HG03108 (cell line): ENCODE measurements around the gene TNS3.

Source experiments
- ATAC-seq: cut with Tn5 transposase; IDR thresholded peaks from one replicate; pipeline ENCODE4 v1.9.1; 2021; ENCODE audit warnings: moderate library complexity; ENCODE audit not compliant: unreplicated experiment

TNS3 gene

GRCh38 chr7:47508389-47509380 lies 73.2 kb downstream of the TNS3 start:
- no peak for ATAC-seq

GRCh38 chr7:47507522-47507921 lies 74.4 kb downstream of the TNS3 start:
- no peak for ATAC-seq

- ATAC-seq = no peak
These were observed 75.2 kb downstream of the TNS3 start for GRCh38 chr7:47506382-47507339.

- ATAC-seq = no peak
These were observed 76.5 kb downstream of the TNS3 start for GRCh38 chr7:47505312-47506007.

GRCh38 chr7:47504551-47505311 lies 77.2 kb downstream of the TNS3 start:
- no peak for ATAC-seq

- no peak for ATAC-seq
These were observed 78.6 kb downstream of the TNS3 start for GRCh38 chr7:47503281-47503680.

- ATAC-seq = no peak
These were observed 79.6 kb downstream of the TNS3 start for GRCh38 chr7:47502240-47502877.

- ATAC-seq = no peak
These were observed 80.5 kb downstream of the TNS3 start for GRCh38 chr7:47501406-47501805.

GRCh38 chr7:47500103-47500563 lies 81.8 kb downstream of the TNS3 start:
- no peak for ATAC-seq

- no peak for ATAC-seq
These were observed 83.5 kb downstream of the TNS3 start for GRCh38 chr7:47498229-47499056.

GRCh38 chr7:47497367-47498096 lies 84.4 kb downstream of the TNS3 start:
- peak; percentile 86 for ATAC-seq

- ATAC-seq = no peak
These were observed 85.2 kb downstream of the TNS3 start for GRCh38 chr7:47496666-47497065.

GRCh38 chr7:47496056-47496665 lies 85.8 kb downstream of the TNS3 start:
- no peak for ATAC-seq

GRCh38 chr7:47493976-47494911 lies 87.7 kb downstream of the TNS3 start:
- no peak for ATAC-seq

GRCh38 chr7:47492716-47493325 lies 89.1 kb downstream of the TNS3 start:
- ATAC-seq = no peak
